ENCODE results near the gene ACAD10.
"Not testable (repeated sequence)": the region's sequence is repeated elsewhere in the genome, so short reads cannot be mapped to it uniquely, and the experiment has no call there.

The ACAD10 gene

GRCh38 chr12:111749391-111749790 is 63.5 kb downstream of the ACAD10 start:
- no peak for DNase-seq (ENCODE audit: low read depth, low spot score)

- DNase-seq (ENCODE audit: low read depth, low spot score): peak; percentile 74
Observed at GRCh38 chr12:111753144-111753881, 67.5 kb downstream of the ACAD10 start.

GRCh38 chr12:111754671-111755070 is 68.8 kb downstream of the ACAD10 start:
- no peak for DNase-seq (ENCODE audit: low read depth, low spot score)

GRCh38 chr12:111756196-111756595 is 70.3 kb downstream of the ACAD10 start:
- no peak for DNase-seq (ENCODE audit: low read depth, low spot score)

- peak; percentile 69 for DNase-seq (ENCODE audit: low read depth, low spot score)
Observed at GRCh38 chr12:111756681-111757080, 70.8 kb downstream of the ACAD10 start.

- DNase-seq (ENCODE audit: low read depth, low spot score): peak; percentile 84
Observed at GRCh38 chr12:111757361-111758119, 71.7 kb downstream of the ACAD10 start.

GRCh38 chr12:111758120-111758561 is 72.3 kb downstream of the ACAD10 start:
- peak; percentile 59 for DNase-seq (ENCODE audit: low read depth, low spot score)

- no peak for DNase-seq (ENCODE audit: low read depth, low spot score)
Observed at GRCh38 chr12:111759271-111759670, 73.4 kb downstream of the ACAD10 start.

GRCh38 chr12:111759991-111760390 is 74.1 kb downstream of the ACAD10 start:
- no peak for DNase-seq (ENCODE audit: low read depth, low spot score)

- DNase-seq (ENCODE audit: low read depth, low spot score): no peak
Observed at GRCh38 chr12:111761099-111761498, 75.2 kb downstream of the ACAD10 start.

- DNase-seq (ENCODE audit: low read depth, low spot score): no peak
Observed at GRCh38 chr12:111761706-111762105, 75.9 kb downstream of the ACAD10 start.

- DNase-seq (ENCODE audit: low read depth, low spot score): not testable (repeated sequence)
Observed at GRCh38 chr12:111763552-111763951, 77.7 kb downstream of the ACAD10 start.

- no peak for DNase-seq (ENCODE audit: low read depth, low spot score)
Observed at GRCh38 chr12:111764120-111764821, 78.4 kb downstream of the ACAD10 start.

GRCh38 chr12:111766608-111767361 is 80.9 kb downstream of the ACAD10 start, which contains the start of gene ALDH2:
Gene ALDH2 (plus strand): TSS chr12:111766933. CDS start chr12:111766983, 50 bp downstream.
- peak; percentile 84 for DNase-seq (ENCODE audit: low read depth, low spot score)

GRCh38 chr12:111767362-111768158 is 81.7 kb downstream of the ACAD10 start:
- DNase-seq (ENCODE audit: low read depth, low spot score): peak; percentile 52

- DNase-seq (ENCODE audit: low read depth, low spot score): no peak
Observed at GRCh38 chr12:111768159-111768895, 82.5 kb downstream of the ACAD10 start.

- DNase-seq (ENCODE audit: low read depth, low spot score): no peak
Observed at GRCh38 chr12:111769599-111769998, 83.7 kb downstream of the ACAD10 start.

- peak; percentile 79 for DNase-seq (ENCODE audit: low read depth, low spot score)
Observed at GRCh38 chr12:111773801-111774551, 88.1 kb downstream of the ACAD10 start.
